HCT116 (cell line): ENCODE results near the gene HDAC5. TPM values are rescaled to one million over a fixed set of nuclear protein-coding genes. Genes with fewer than 3 reads are reported as not detected.

Source experiments
- ATAC-seq: fragments of 200-7000 bp; cut with Tn5 transposase; 2 replicates; pipeline ENCODE4 v1.9.1; 2020; ENCODE audit warnings: mild to moderate bottlenecking, moderate library complexity
- BruUV-seq: library from RNA; stranded (reverse); fragments of 400-500 nt; replicated peaks from 2 replicates; lab custom pipeline; 2021; lab: Mats Ljungman, UMichigan
- CTCF ChIA-PET: fragments of 300-600 bp; sonication (Branson Sonifier 250); formaldehyde crosslinking; loops from one replicate; lab custom pipeline; 2021; ENCODE audit warnings: antibody characterized with exemption; lab: Charles Lee
- POLR2A ChIA-PET: fragments of 300-600, 350-600 bp; sonication (Branson Sonifier 250); formaldehyde crosslinking; loops from one replicate; lab custom pipeline; 2021; ENCODE audit warnings: antibody characterized with exemption; lab: Charles Lee
- RAD21 ChIA-PET, 2 experiments: fragments of 300-600 bp; sonication (Branson Sonifier 250); formaldehyde crosslinking; loops; one replicate each; lab custom pipeline; 2023; ENCODE audit warnings: low total read pairs in 2 of 2; ENCODE audit not compliant: uncharacterized antibody in 2 of 2, unreplicated experiment in 2 of 2, low non-redundant PET in 1 of 2; lab: Charles Lee
- DNase-seq: peaks from one replicate; pipeline ENCODE4 v3.0.0-alpha.2; 2010; ENCODE audit warnings: low read depth, low spot score
- H2AFZ ChIP-seq: fragments of 200-600 bp; shearing (Covaris generic), sonication (generic); 2 replicates; pipeline ENCODE4 v1.6.1; 2017; ENCODE audit warnings: low read depth, mixed run types, mixed read lengths, antibody characterized with exemption, low read length; ENCODE audit not compliant: poor library complexity, severe bottlenecking
- H3K27ac ChIP-seq: 2 replicates; pipeline ENCODE4 v1.5.1; 2012; ENCODE audit warnings: low read depth, low read length
- H3K27me3 ChIP-seq: fragments of 200-600 bp; sonication (generic); 2 replicates; pipeline ENCODE4 v1.6.1; 2016; ENCODE audit warnings: mixed run types, low read length, mixed read lengths; ENCODE audit not compliant: insufficient read depth
- H3K36me3 ChIP-seq, 2 experiments: fragments of 200-500 bp in 1 of 2; fragments of 200-600 bp in 1 of 2; sonication (Bioruptor generic) in 1 of 2; sonication (generic) in 1 of 2; 2 replicates each; pipeline versions ENCODE4 v1.5.1 to v1.6.1; 2014 to 2016; ENCODE audit warnings: low read length in 2 of 2, inconsistent platforms in 1 of 2, mixed read lengths in 1 of 2, mixed run types in 1 of 2; ENCODE audit not compliant: insufficient read depth in 2 of 2, control insufficient read depth in 1 of 2
- H3K4me1 ChIP-seq, 2 experiments: fragments of 200-600 bp in 1 of 2; sonication (generic) in 1 of 2; 2 replicates each; pipeline versions ENCODE4 v1.5.1 to v1.6.1; 2012 to 2017; ENCODE audit warnings: low read length in 2 of 2, inconsistent platforms in 1 of 2, mild to moderate bottlenecking in 1 of 2, mixed read lengths in 1 of 2, mixed run types in 1 of 2, moderate library complexity in 1 of 2; ENCODE audit not compliant: insufficient read depth in 2 of 2, control insufficient read depth in 1 of 2
- H3K4me2 ChIP-seq: fragments of 200-600 bp; sonication (generic); 2 replicates; pipeline ENCODE4 v1.6.1; 2017; ENCODE audit warnings: mixed run types, low read length, mixed read lengths
- H3K4me3 ChIP-seq, 2 experiments: fragments of 200-600 bp in 1 of 2; sonication (generic) in 1 of 2; replicated peaks in 1 of 2; 2 replicates each; pipeline ENCODE4 v1.5.1; 2011 to 2016; ENCODE audit warnings: low read length in 2 of 2, control low read depth in 1 of 2, low read depth in 1 of 2, mild to moderate bottlenecking in 1 of 2, mixed read lengths in 1 of 2, mixed run types in 1 of 2
- H3K79me2 ChIP-seq: fragments of 200-600 bp; sonication (generic); 2 replicates; pipeline ENCODE4 v1.6.1; 2017; ENCODE audit warnings: mild to moderate bottlenecking, mixed run types, low read length, moderate library complexity, mixed read lengths; ENCODE audit not compliant: insufficient read depth
- H3K9ac ChIP-seq: fragments of 200-600 bp; sonication (generic); 2 replicates; pipeline ENCODE4 v1.6.1; 2016; ENCODE audit warnings: low read length, mixed read lengths
- H3K9me2 ChIP-seq: fragments of 200-600 bp; sonication (generic), shearing (Covaris generic); 2 replicates; pipeline ENCODE4 v1.6.1; 2017; ENCODE audit warnings: mixed run types, mild to moderate bottlenecking, moderate library complexity; ENCODE audit not compliant: insufficient read depth
- H3K9me3 ChIP-seq, 2 experiments: fragments of 200-500 bp in 1 of 2; fragments of 200-600 bp in 1 of 2; sonication (Bioruptor generic) in 1 of 2; sonication (generic) in 1 of 2; 2 replicates each; pipeline ENCODE4 v1.6.1; 2014 to 2017; ENCODE audit warnings: low read length in 2 of 2, mixed read lengths in 2 of 2, inconsistent platforms in 1 of 2, low read depth in 1 of 2, mild to moderate bottlenecking in 1 of 2, mixed run types in 1 of 2, moderate library complexity in 1 of 2; ENCODE audit not compliant: control insufficient read depth in 1 of 2, insufficient read depth in 1 of 2
- H4K20me1 ChIP-seq: fragments of 200-600 bp; sonication (generic), shearing (Covaris generic); 2 replicates; pipeline ENCODE4 v1.6.1; 2017; ENCODE audit warnings: mixed run types, mild to moderate bottlenecking, moderate library complexity; ENCODE audit not compliant: insufficient read depth
- CBX3 ChIP-seq: IDR thresholded peaks from 2 replicates; pipeline ENCODE4 v1.6.1; 2012; ENCODE audit warnings: low read depth
- CEBPB ChIP-seq: IDR thresholded peaks from 2 replicates; pipeline ENCODE4 v1.6.1; 2012; ENCODE audit warnings: low read depth
- ELF1 ChIP-seq: IDR thresholded peaks from 2 replicates; pipeline ENCODE4 v1.6.1; 2012; ENCODE audit warnings: low read depth, borderline replicate concordance
- FOSL1 ChIP-seq: IDR thresholded peaks from 2 replicates; pipeline ENCODE4 v1.6.1; 2012; ENCODE audit warnings: low read depth
- JUND ChIP-seq: IDR thresholded peaks from 2 replicates; pipeline ENCODE4 v1.6.1; 2012
- POLR2AphosphoS5 ChIP-seq: IDR thresholded peaks from 2 replicates; pipeline ENCODE4 v1.6.1; 2011; ENCODE audit warnings: mild to moderate bottlenecking, low read depth, low read length, moderate library complexity
- SIN3A ChIP-seq: IDR thresholded peaks from 2 replicates; pipeline ENCODE4 v1.6.1; 2012; ENCODE audit warnings: low read depth
- SP1 ChIP-seq: IDR thresholded peaks from 2 replicates; pipeline ENCODE4 v1.6.1; 2012; ENCODE audit warnings: low read depth
- TCF7L2 ChIP-seq: IDR thresholded peaks from 2 replicates; pipeline ENCODE4 v1.7.0; 2011; ENCODE audit warnings: borderline replicate concordance, inconsistent platforms; ENCODE audit not compliant: insufficient read depth, insufficient read length; ENCODE audit errors: extremely low read depth
- ZBTB33 ChIP-seq: IDR thresholded peaks from 2 replicates; pipeline ENCODE4 v1.6.1; 2011; ENCODE audit warnings: mild to moderate bottlenecking, low read length, moderate library complexity; ENCODE audit not compliant: insufficient replicate concordance; ENCODE audit errors: extremely low read depth
- ZFX ChIP-seq: fragments of 450-650 bp; IDR thresholded peaks from 2 replicates; pipeline ENCODE4 v1.6.1; 2017
- ZNF274 ChIP-seq: fragments of 200-500 bp; sonication (Bioruptor generic); IDR thresholded peaks from 2 replicates; pipeline ENCODE4 v1.6.1; 2014; ENCODE audit warnings: mild to moderate bottlenecking, low read depth, low read length, inconsistent platforms
- intact Hi-C: fragments of 100-400 bp; cut with micrococcal nuclease; formaldehyde crosslinking; loops from 2 replicates; pipeline ENCODE4 v1.10.0; 2022
- total RNA-seq: library from RNA; stranded (reverse); gene quantifications from one replicate; pipeline ENCODE4 v1.2.1, GENCODE V29; 2021; ENCODE audit not compliant: unreplicated experiment
- TF ChIP-seq, protein P1 (sequence below): IDR thresholded peaks from 2 replicates; pipeline ENCODE4 v1.6.1; 2012
- TF ChIP-seq, protein P2 (sequence below): IDR thresholded peaks from 2 replicates; pipeline ENCODE4 v1.6.1; 2012

The HDAC5 gene
- total RNA-seq, 1 experiment from 2014 or later, result 32.9 TPM

DNA sequence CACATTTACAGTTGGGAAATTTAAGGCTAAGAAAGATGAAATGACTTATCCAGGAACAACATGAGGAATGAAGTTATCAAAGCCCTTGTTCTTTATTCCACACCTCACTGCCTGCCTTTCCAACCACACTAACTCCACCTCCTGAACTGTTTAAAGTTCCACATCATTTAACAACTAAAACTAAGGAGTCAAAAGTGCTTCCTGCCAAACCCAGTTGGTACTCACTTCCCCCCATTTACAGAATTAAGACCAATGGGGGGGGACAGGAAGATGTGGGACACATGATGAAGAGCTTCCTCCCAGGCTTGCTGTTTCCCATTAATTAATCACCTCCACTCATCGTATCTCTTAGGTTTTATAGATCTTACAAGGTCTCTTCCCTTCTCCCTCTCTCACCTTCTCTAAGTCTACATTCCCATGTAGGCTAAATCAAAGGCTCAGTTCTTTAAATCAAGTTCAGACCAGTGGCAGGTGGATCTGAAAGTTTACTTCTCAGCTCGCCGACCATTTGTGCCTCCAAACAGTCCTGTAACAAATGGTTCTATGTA is 89.5 kb downstream of the HDAC5 start:
- RAD21 ChIA-PET, result no interaction called here
- DNase-seq (no peak), ATAC-seq (no peak)
- Histone ChIP-seq H3K9me3 (no peaks in the 10 kb centered on the region), H4K20me1 (0 out of 2 replicates have a peak, but pooled peaks cover 5% of the 10 kb centered on the region), H3K79me2 (peaks cover 23% of the 10 kb centered on the region; the same call in 1 of the 2 replicates), H3K4me1 (no peaks in the 10 kb centered on the region), H3K4me3 (no peak overlapping the region), H2AFZ (no peak overlapping the region), H3K36me3 (peaks cover 41 to 43% of the 10 kb centered on the region in 2 experiments; a peak in 3 of 4 replicates), H3K4me2 (no peak overlapping the region), H3K27ac (no peak overlapping the region), H3K9ac (no peak overlapping the region), H3K9me2 (no peaks in the 10 kb centered on the region), H3K27me3 (no peaks in the 10 kb centered on the region)
- CTCF ChIA-PET, result no interaction called here
- TF ChIP-seq CEBPB (no peak), SP1 (no peak), POLR2AphosphoS5 (no peak), ELF1 (no peak), FOSL1 (no peak), CBX3 (no peak), TCF7L2 (no peak)
- TF ChIP-seq, protein P1, sequence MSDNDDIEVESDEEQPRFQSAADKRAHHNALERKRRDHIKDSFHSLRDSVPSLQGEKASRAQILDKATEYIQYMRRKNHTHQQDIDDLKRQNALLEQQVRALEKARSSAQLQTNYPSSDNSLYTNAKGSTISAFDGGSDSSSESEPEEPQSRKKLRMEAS, result no peak
- TF ChIP-seq, protein P2, sequence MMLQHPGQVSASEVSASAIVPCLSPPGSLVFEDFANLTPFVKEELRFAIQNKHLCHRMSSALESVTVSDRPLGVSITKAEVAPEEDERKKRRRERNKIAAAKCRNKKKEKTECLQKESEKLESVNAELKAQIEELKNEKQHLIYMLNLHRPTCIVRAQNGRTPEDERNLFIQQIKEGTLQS, result no peak
- POLR2A ChIA-PET, result no interaction called here
- intact Hi-C loops, result no loop called here
- BruUV-seq, result no TSS peak

DNA sequence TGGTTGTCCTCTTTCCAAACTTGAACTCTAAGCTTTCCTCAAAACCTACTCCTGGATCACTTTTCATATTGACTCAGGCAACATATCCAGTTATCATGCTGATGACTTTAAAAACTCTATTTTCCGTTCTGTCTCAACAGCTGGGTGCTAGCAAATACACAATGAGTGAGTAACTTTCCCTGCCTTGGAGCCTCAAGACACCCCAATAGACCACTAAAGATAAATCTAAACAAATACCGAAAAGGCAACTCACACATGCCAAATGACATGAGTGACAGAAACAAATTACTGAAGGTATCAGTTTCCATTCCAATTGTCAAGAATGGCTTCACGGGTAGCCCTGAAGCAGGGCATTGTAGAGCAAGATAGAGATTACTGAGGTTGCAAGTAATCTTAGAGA is 93.0 kb downstream of the HDAC5 start:
- H3K36me3 ChIP-seq, result peaks cover 17 to 30% of the 10 kb centered on the region in 2 experiments; a peak in 2 of 4 replicates
- CTCF ChIA-PET, result interaction anchor here (1.1 kb wide), 1 partner anchor 11 kb away, joined by 3 read pairs; no protein-coding TSS in a partner anchor
- H3K9me3 ChIP-seq, result no peaks in the 10 kb centered on the region
- intact Hi-C loops, result no loop called here
- no peaks in the 10 kb centered on the region for H3K9me2 ChIP-seq
- no peak overlapping the region for H3K9ac ChIP-seq
- no peaks in the 10 kb centered on the region for H3K79me2 ChIP-seq
- POLR2A ChIA-PET, result no interaction called here
- H2AFZ ChIP-seq, result no peak overlapping the region
- no peak overlapping the region for H3K27ac ChIP-seq
- no peak for ATAC-seq
- no peak for DNase-seq
- no peak overlapping the region for H3K4me2 ChIP-seq
- TF ChIP-seq, protein P2, result no peak
- no peak for TF ChIP-seq SIN3A
- TF ChIP-seq ZFX, result no peak
- TF ChIP-seq JUND, result no peak
- TF ChIP-seq TCF7L2, result no peak
- no peak for TF ChIP-seq ZBTB33
- no peak for TF ChIP-seq CBX3
- TF ChIP-seq ZNF274, result no peak
- BruUV-seq, result no TSS peak
- H3K4me1 ChIP-seq, result no peaks in the 10 kb centered on the region
- 0 out of 2 replicates have a peak, but pooled peaks cover 5% of the 10 kb centered on the region for H4K20me1 ChIP-seq
- RAD21 ChIA-PET, result no interaction called here
- H3K4me3 ChIP-seq, result no peak overlapping the region
- no peaks in the 10 kb centered on the region for H3K27me3 ChIP-seq
